ENCODE results near the gene TSPAN17.

DNA sequence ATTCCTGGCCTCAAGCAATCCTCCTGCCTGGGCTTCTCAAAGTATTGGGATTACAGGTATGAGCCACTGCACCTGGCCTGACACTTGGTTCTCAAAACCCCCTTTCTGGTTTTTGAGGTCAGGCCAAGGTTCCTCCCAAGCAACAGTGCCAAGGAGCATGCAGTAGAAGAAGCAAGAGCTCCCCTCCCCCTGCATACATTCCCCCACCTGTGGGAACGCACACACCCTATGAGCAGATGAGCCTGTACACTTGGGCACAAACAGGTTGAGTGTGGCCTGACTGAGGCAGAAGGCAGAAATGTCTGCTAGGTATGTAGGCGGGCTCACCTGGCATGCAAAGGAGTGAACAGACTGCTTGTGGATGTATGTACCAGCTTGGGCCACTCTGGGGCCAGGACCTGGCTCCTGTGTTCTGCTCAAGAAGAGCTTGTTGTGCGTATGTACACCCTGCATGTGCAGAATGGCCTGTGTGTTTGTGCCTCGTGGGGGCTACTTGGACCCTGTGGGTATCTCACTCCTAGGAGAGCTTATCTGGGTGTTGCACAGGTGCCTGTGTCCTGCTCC, 39.1 kb upstream of the TSPAN17 start:
- no peak for TF ChIP-seq CREM (IDR thresholded peaks at IDR 0.05; ENCODE audit: low read depth)
- no peak for TF ChIP-seq CTCF (IDR thresholded peaks at IDR 0.05 in 2 of 3, conservative IDR thresholded peaks at IDR 0.05 in 1 of 3; ENCODE audit: control insufficient read depth in 2 of 3, extremely low read depth in 1 of 3, insufficient read depth in 1 of 3, low read depth in 3 of 3, low read length in 3 of 3)
- no peak for TF ChIP-seq SUZ12 (IDR thresholded peaks at IDR 0.05; ENCODE audit: unreplicated experiment)
- no peak for TF ChIP-seq CREB1 (IDR thresholded peaks at IDR 0.05; ENCODE audit: low read depth)
- no peak for TF ChIP-seq USF2 (IDR thresholded peaks at IDR 0.05; ENCODE audit: borderline replicate concordance, low read depth, low read length)
- TF ChIP-seq RB1 (IDR thresholded peaks at IDR 0.05; ENCODE audit: borderline replicate concordance): no peak
- TF ChIP-seq TAF1 (IDR thresholded peaks at IDR 0.05; ENCODE audit: borderline replicate concordance, low read depth, low read length): no peak
